HepG2 (cell line): ENCODE results near the gene FAIM. TPM values are rescaled to one million over a fixed set of nuclear protein-coding genes. Genes with fewer than 3 reads are reported as not detected.

Source experiments
- GFI1 ChIP-seq: sonication (generic); formaldehyde crosslinking; IDR thresholded peaks from 2 replicates; pipeline ENCODE4 v1.5.0; 2020; ENCODE audit warnings: missing genetic modification reagents, mild to moderate bottlenecking, borderline replicate concordance
- KIAA2018 ChIP-seq: sonication (generic); formaldehyde crosslinking; IDR thresholded peaks from 2 replicates; pipeline ENCODE4 v1.5.0; 2020; ENCODE audit warnings: mild to moderate bottlenecking, missing genetic modification reagents, borderline replicate concordance
- SAFB2 ChIP-seq: sonication (generic); formaldehyde crosslinking; IDR thresholded peaks from 2 replicates; pipeline ENCODE4 v1.5.1; 2020; ENCODE audit warnings: missing genetic modification reagents, low read depth, mild to moderate bottlenecking, borderline replicate concordance
- ZBTB39 ChIP-seq: sonication (generic); formaldehyde crosslinking; IDR thresholded peaks from 2 replicates; pipeline ENCODE4 v1.5.0; 2020; ENCODE audit warnings: missing genetic modification reagents
- ZNF18 ChIP-seq: sonication (generic); formaldehyde crosslinking; IDR thresholded peaks from 2 replicates; pipeline ENCODE4 v1.8.0; 2022; ENCODE audit warnings: mild to moderate bottlenecking, missing genetic modification reagents; ENCODE audit not compliant: insufficient replicate concordance
- ZNF275 ChIP-seq: sonication (generic); formaldehyde crosslinking; IDR thresholded peaks from 2 replicates; pipeline ENCODE4 v1.8.0; 2022; ENCODE audit warnings: missing genetic modification reagents, mild to moderate bottlenecking, inconsistent platforms, borderline replicate concordance
- ZNF34 ChIP-seq: sonication (generic); formaldehyde crosslinking; IDR thresholded peaks from 2 replicates; pipeline ENCODE4 v1.4.0; 2020; ENCODE audit warnings: mild to moderate bottlenecking, missing genetic modification reagents, borderline replicate concordance
- ZNF451 ChIP-seq: sonication (generic); formaldehyde crosslinking; IDR thresholded peaks from 2 replicates; pipeline ENCODE4 v1.5.0; 2020; ENCODE audit warnings: mild to moderate bottlenecking, missing genetic modification reagents
- ZNF839 ChIP-seq: sonication (generic); formaldehyde crosslinking; IDR thresholded peaks from 2 replicates; pipeline ENCODE4 v1.4.0; 2020; ENCODE audit warnings: missing genetic modification reagents, mild to moderate bottlenecking, borderline replicate concordance
- polyA plus RNA-seq, 8 experiments: library from polyadenylated mRNA; depleted of rRNA in 3 of 8; stranded (reverse) in 7 of 8; unstranded in 1 of 8; fragments of >200 nt; fragmentation: Illumina TruSeq in 4 of 8; extraction: Trizol in 4 of 8; gene quantifications; 2 replicates each; pipeline versions ENCODE4 v1.2.1 to v1.2.3, GENCODE V29; 2011 to 2016; ENCODE audit warnings: low read depth in 4 of 8, missing spikeins in 1 of 8, mixed read lengths in 1 of 8; ENCODE audit not compliant: insufficient read depth in 1 of 8
- total RNA-seq, 5 experiments: library from RNA; depleted of rRNA; stranded (reverse); fragments of >200 nt; fragmentation: Illumina TruSeq; extraction: Trizol; gene quantifications; 2 replicates each; pipeline ENCODE4 v1.2.3, GENCODE V29; 2016; ENCODE audit warnings: low read depth in 1 of 5

The FAIM gene
- total and polyA plus RNA-seq, 2 of the 13 experiments (the other 11 are each of a cell fraction or from before 2014, with no cell fraction given) = 4.3 to 25.8 TPM

- TF ChIP-seq ZBTB39 (peak; percentile 27; the same call in 1 of the 2 replicates), ZNF451 (no peak), GFI1 (CRISPR knock-in tag) (no peak), SAFB2 (no peak), ZNF18 (CRISPR knock-in tag) (peak; percentile 69), ZNF839 (CRISPR knock-in tag) (no peak), ZNF275 (CRISPR knock-in tag) (peak; percentile 19; the same call in 1 of the 2 replicates), KIAA2018 (0 out of 2 replicates have a peak, but pooled peaks have one; percentile 14), ZNF34 (no peak)
Measured at GRCh38 chr3:138594150-138594934, 14.2 kb upstream of the FAIM start, which contains the start of gene CEP70 (continued).
